ENCODE data around the gene BMP3. TPM values are rescaled to one million over a fixed set of nuclear protein-coding genes. Genes with fewer than 3 reads are reported as not detected.

BMP3 gene
- total and polyA plus RNA-seq, 2 donors (not counting 3 experiments of a cell fraction or from before 2014, with no cell fraction given), result not detected

- Histone ChIP-seq H3K9me3 (replicated peaks; ENCODE audit: control insufficient read depth, insufficient read depth, low read length) (no peaks in the 10 kb centered on the region), H3K79me2 (ENCODE audit: control insufficient read depth, insufficient read depth, low read length) (no peaks in the 10 kb centered on the region), H3K27ac (ENCODE audit: insufficient read depth, low read depth, low read length) (no peak overlapping the region), H2AFZ (ENCODE audit: low read depth, low read length) (no peak overlapping the region), H3K36me3 (ENCODE audit: control insufficient read depth in 2 of 2, extremely low read depth in 1 of 2, insufficient read depth in 2 of 2, low read length in 2 of 2) (no peaks in the 10 kb centered on the region), H3K9ac (replicated peaks; ENCODE audit: extremely low read depth, insufficient read depth, low read length) (no peak overlapping the region), H4K20me1 (replicated peaks; ENCODE audit: control insufficient read depth, extremely low read depth, insufficient read depth, low read length) (no peaks in the 10 kb centered on the region), H3K4me2 (ENCODE audit: insufficient read depth, low read length) (no peak overlapping the region), H3K4me1 (ENCODE audit: control insufficient read depth, extremely low read depth, insufficient read depth, low read length) (no peaks in the 10 kb centered on the region), H3K9me1 (replicated peaks; ENCODE audit: control insufficient read depth, extremely low read depth, insufficient read depth, low read length) (no peaks in the 10 kb centered on the region), H3K27me3 (ENCODE audit: control insufficient read depth in 2 of 2, insufficient read depth in 2 of 2, low read length in 2 of 2) (no peaks in the 10 kb centered on the region), H3K4me3 (replicated peaks in 1 of 3; ENCODE audit: insufficient read depth in 1 of 3, low read depth in 1 of 3, low read length in 3 of 3) (no peak overlapping the region)
- FAIRE-seq, result no peak
- POLR2A ChIA-PET, result no interaction called here
- dilution Hi-C loops (cut with MboI; ENCODE audit: extremely low pct_ligation_motif_present, low sequenced_read_pairs), result no loop called here
- no peak for DNase-seq (ENCODE audit: low read depth, low spot score)
- TF ChIP-seq POLR2AphosphoS5 (IDR thresholded peaks at IDR 0.05; ENCODE audit: insufficient read depth, low read depth, low read length) (no peak), EZH2 (IDR thresholded peaks at IDR 0.05; ENCODE audit: borderline replicate concordance, low read depth, low read length, severe bottlenecking) (no peak)
- CTCF ChIA-PET, result no interaction called here
- BruUV-seq (replicated peaks), result no TSS peak
- intact Hi-C loops (cut with micrococcal nuclease), result no loop called here
Measured at GRCh38 chr4:81019006-81019405, 11.5 kb upstream of the BMP3 start.

- dilution Hi-C loops (cut with MboI; ENCODE audit: extremely low pct_ligation_motif_present, low sequenced_read_pairs), result no loop called here
- Histone ChIP-seq H3K4me1 (ENCODE audit: control insufficient read depth, extremely low read depth, insufficient read depth, low read length) (no peaks in the 10 kb centered on the region), H3K4me2 (ENCODE audit: insufficient read depth, low read length) (no peak overlapping the region), H3K9ac (replicated peaks; ENCODE audit: extremely low read depth, insufficient read depth, low read length) (no peak overlapping the region), H3K4me3 (replicated peaks in 1 of 3; ENCODE audit: insufficient read depth in 1 of 3, low read depth in 1 of 3, low read length in 3 of 3) (no peak overlapping the region), H3K36me3 (ENCODE audit: control insufficient read depth in 2 of 2, extremely low read depth in 1 of 2, insufficient read depth in 2 of 2, low read length in 2 of 2) (no peaks in the 10 kb centered on the region), H3K9me3 (replicated peaks; ENCODE audit: control insufficient read depth, insufficient read depth, low read length) (no peaks in the 10 kb centered on the region), H3K27ac (ENCODE audit: insufficient read depth, low read depth, low read length) (no peak overlapping the region), H3K9me1 (replicated peaks; ENCODE audit: control insufficient read depth, extremely low read depth, insufficient read depth, low read length) (no peaks in the 10 kb centered on the region), H4K20me1 (replicated peaks; ENCODE audit: control insufficient read depth, extremely low read depth, insufficient read depth, low read length) (no peaks in the 10 kb centered on the region), H2AFZ (ENCODE audit: low read depth, low read length) (no peak overlapping the region), H3K27me3 (ENCODE audit: control insufficient read depth in 2 of 2, insufficient read depth in 2 of 2, low read length in 2 of 2) (no peaks in the 10 kb centered on the region), H3K79me2 (ENCODE audit: control insufficient read depth, insufficient read depth, low read length) (no peaks in the 10 kb centered on the region)
- FAIRE-seq, result no peak
- POLR2A ChIA-PET, result no interaction called here
- CTCF ChIA-PET, result interaction anchor here (1.0 to 1.5 kb wide), 3 partner anchors 19 to 49 kb away, joined by 3 read pairs; no protein-coding TSS in a partner anchor
- TF ChIP-seq EZH2 (IDR thresholded peaks at IDR 0.05; ENCODE audit: borderline replicate concordance, low read depth, low read length, severe bottlenecking), result no peak
- TF ChIP-seq CTCF (IDR thresholded peaks at IDR 0.05; ENCODE audit: extremely low read depth in 1 of 2, insufficient read depth in 1 of 2, low read depth in 1 of 2, low read length in 2 of 2), result no peak
- no peak for TF ChIP-seq JUN (IDR thresholded peaks at IDR 0.05; ENCODE audit: borderline replicate concordance, insufficient read depth, insufficient read length, low read depth)
- TF ChIP-seq POLR2A (IDR thresholded peaks at IDR 0.05; ENCODE audit: low read depth, low read length), result no peak
- no peak for TF ChIP-seq MYC (IDR thresholded peaks at IDR 0.05; ENCODE audit: low read depth, low read length)
- TF ChIP-seq POLR2AphosphoS5 (IDR thresholded peaks at IDR 0.05; ENCODE audit: insufficient read depth, low read depth, low read length), result no peak
- no peak for TF ChIP-seq FOS (IDR thresholded peaks at IDR 0.05; ENCODE audit: borderline replicate concordance, insufficient read depth, low read length)
- no peak for TF ChIP-seq MAX (IDR thresholded peaks at IDR 0.05; ENCODE audit: insufficient read depth, insufficient read length)
- no peak for TF ChIP-seq GATA2 (IDR thresholded peaks at IDR 0.05; ENCODE audit: insufficient read depth, insufficient read length, low read depth, low read length)
- BruUV-seq (replicated peaks), result no TSS peak
- no peak for DNase-seq (ENCODE audit: low read depth, low spot score)
- intact Hi-C loops (cut with micrococcal nuclease), result no loop called here
Measured at GRCh38 chr4:81021142-81021944, 9.2 kb upstream of the BMP3 start.

Data from endothelial cell of umbilical vein (primary cell).